Hepatocyte (in vitro differentiated cells): Measurements from ENCODE around the gene ANKRD40. TPM values are rescaled to one million over a fixed set of nuclear protein-coding genes. Genes with fewer than 3 reads are reported as not detected.
A peak's percentile ranks its signal among the peaks of the same experiment; 100 is the strongest.

Experiments
- DNase-seq: peaks from one replicate; pipeline ENCODE4 v3.0.0-alpha.2; 2016; ENCODE audit warnings: low spot score
- H2AFZ ChIP-seq: fragments of 200-600 bp; sonication (generic); 2 replicates; pipeline ENCODE4 v1.6.0; 2016; ENCODE audit warnings: antibody characterized with exemption, mild to moderate bottlenecking
- H3K27ac ChIP-seq: fragments of 200-600 bp; sonication (generic); 2 replicates; pipeline ENCODE4 v1.5.1; 2016; ENCODE audit warnings: mild to moderate bottlenecking
- H3K27me3 ChIP-seq: fragments of 200-600 bp; sonication (generic); 2 replicates; pipeline ENCODE4 v1.6.1; 2016
- H3K36me3 ChIP-seq: fragments of 200-600 bp; sonication (generic); replicated peaks from 2 replicates; pipeline ENCODE4 v1.5.1; 2016; ENCODE audit warnings: low read depth; ENCODE audit not compliant: insufficient read depth
- H3K4me1 ChIP-seq: fragments of 200-600 bp; sonication (generic); 2 replicates; pipeline ENCODE4 v1.5.1; 2016; ENCODE audit warnings: mild to moderate bottlenecking, moderate library complexity; ENCODE audit not compliant: insufficient read depth
- H3K4me2 ChIP-seq: fragments of 200-600 bp; sonication (generic); 2 replicates; pipeline ENCODE4 v1.6.0; 2016
- H3K4me3 ChIP-seq: fragments of 200-600 bp; sonication (generic); 2 replicates; pipeline ENCODE4 v1.5.1; 2016; ENCODE audit warnings: mild to moderate bottlenecking
- H3K79me2 ChIP-seq: fragments of 200-600 bp; sonication (generic); 2 replicates; pipeline ENCODE4 v1.6.0; 2017; ENCODE audit warnings: mild to moderate bottlenecking
- H3K9me2 ChIP-seq: fragments of 200-600 bp; sonication (generic); replicated peaks from 2 replicates; pipeline ENCODE4 v1.6.0; 2017; ENCODE audit warnings: mild to moderate bottlenecking; ENCODE audit not compliant: insufficient read depth
- H3K9me3 ChIP-seq: fragments of 200-600 bp; sonication (generic); 2 replicates; pipeline ENCODE4 v1.5.1; 2016; ENCODE audit warnings: low read depth, mild to moderate bottlenecking
- H4K20me1 ChIP-seq: fragments of 200-600 bp; sonication (generic); 2 replicates; pipeline ENCODE4 v1.6.0; 2016; ENCODE audit warnings: mild to moderate bottlenecking; ENCODE audit not compliant: insufficient read depth, poor library complexity, severe bottlenecking
- CTCF ChIP-seq: fragments of 200-600 bp; sonication (generic); IDR thresholded peaks from 2 replicates; pipeline ENCODE4 v1.5.1; 2016; ENCODE audit warnings: antibody characterized with exemption, mild to moderate bottlenecking; ENCODE audit not compliant: poor library complexity
- EZH2 ChIP-seq: fragments of 200-600 bp; sonication (generic); IDR thresholded peaks from 2 replicates; pipeline ENCODE4 v1.6.1; 2016; ENCODE audit warnings: antibody characterized with exemption, mild to moderate bottlenecking, borderline replicate concordance
- EZH2phosphoT487 ChIP-seq: fragments of 200-600 bp; sonication (generic); IDR thresholded peaks from one replicate; pipeline ENCODE4 v1.6.1; 2018; ENCODE audit warnings: antibody characterized with exemption, mild to moderate bottlenecking, low read depth, moderate library complexity; ENCODE audit not compliant: unreplicated experiment, severe bottlenecking
- WGBS: methylation state at CpG from one replicate; pipeline ENCODE4 v1.1.6; 2016; ENCODE audit warnings: low lambda C conversion rate; ENCODE audit errors: missing lambda C conversion rate; 5-methylcytosine and 5-hydroxymethylcytosine counted together
- polyA plus RNA-seq: library from polyadenylated mRNA; unstranded; fragments of >200 nt; fragmentation: Nextera tagmentation; extraction: Ambion mirVana; gene quantifications from 2 replicates; pipeline ENCODE4 v1.2.1, GENCODE V29; 2016
- total RNA-seq: library from RNA; depleted of rRNA; stranded (reverse); fragments of >200 nt; gene quantifications from 2 replicates; pipeline ENCODE4 v1.2.3, GENCODE V29; 2014

ANKRD40 gene
- total and polyA plus RNA-seq, 2 experiments from 2014 or later, result 10.3 to 28.1 TPM

DNA sequence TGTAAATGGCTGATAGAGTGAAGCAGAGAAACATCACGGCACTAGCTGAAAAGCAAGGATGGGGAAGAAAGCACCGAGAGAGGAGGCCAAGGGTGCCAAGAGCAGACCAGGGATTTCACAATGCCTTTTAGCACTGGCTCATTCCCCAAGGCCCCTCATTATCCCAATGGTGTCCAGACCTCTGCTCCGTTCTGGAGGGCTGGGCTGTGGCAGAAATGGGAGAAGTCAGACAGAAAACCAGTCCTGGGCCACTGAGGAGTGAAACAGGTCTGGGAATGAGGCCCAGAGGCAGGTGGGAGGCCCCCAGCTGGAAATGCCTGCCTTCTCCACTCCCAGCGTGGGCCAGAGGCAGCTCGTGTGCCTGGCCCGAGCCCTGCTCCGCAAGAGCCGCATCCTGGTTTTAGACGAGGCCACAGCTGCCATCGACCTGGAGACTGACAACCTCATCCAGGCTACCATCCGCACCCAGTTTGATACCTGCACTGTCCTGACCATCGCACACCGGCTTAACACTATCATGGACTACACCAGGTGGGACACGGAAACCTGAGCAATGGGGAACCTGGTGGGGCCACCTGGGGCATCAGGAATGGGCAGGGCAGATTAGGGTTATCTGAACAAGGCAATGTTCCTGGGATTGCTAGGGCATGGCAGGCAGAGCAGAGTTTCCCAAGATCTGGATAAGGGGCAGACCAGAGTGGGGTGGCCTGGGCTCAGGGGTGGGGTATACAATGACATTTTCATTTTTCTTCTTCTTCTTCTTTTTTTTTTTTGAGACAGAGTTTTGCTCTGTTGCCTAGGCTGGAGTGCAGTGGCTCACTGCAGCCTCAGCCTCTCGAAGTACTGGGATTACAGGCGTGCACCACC is 20.3 kb downstream of the ANKRD40 start:
- 71% methylated on average over 16 of the region's 16 CpGs for WGBS
- Histone ChIP-seq H3K4me2 (peak overlapping the region; percentile 50), H3K27me3 (no peaks in the 10 kb centered on the region), H3K79me2 (no peaks in the 10 kb centered on the region), H3K4me3 (no peak overlapping the region), H2AFZ (no peak overlapping the region), H3K9me2 (no peaks in the 10 kb centered on the region), H3K36me3 (no peaks in the 10 kb centered on the region), H3K4me1 (peaks cover 69% of the 10 kb centered on the region), H3K9me3 (no peaks in the 10 kb centered on the region), H4K20me1 (no peaks in the 10 kb centered on the region), H3K27ac (peak overlapping the region; percentile 99)
- TF ChIP-seq CTCF, result no peak
- no peak for TF ChIP-seq EZH2
- TF ChIP-seq EZH2phosphoT487, result no peak
- DNase-seq, result peak; percentile 54

DNA sequence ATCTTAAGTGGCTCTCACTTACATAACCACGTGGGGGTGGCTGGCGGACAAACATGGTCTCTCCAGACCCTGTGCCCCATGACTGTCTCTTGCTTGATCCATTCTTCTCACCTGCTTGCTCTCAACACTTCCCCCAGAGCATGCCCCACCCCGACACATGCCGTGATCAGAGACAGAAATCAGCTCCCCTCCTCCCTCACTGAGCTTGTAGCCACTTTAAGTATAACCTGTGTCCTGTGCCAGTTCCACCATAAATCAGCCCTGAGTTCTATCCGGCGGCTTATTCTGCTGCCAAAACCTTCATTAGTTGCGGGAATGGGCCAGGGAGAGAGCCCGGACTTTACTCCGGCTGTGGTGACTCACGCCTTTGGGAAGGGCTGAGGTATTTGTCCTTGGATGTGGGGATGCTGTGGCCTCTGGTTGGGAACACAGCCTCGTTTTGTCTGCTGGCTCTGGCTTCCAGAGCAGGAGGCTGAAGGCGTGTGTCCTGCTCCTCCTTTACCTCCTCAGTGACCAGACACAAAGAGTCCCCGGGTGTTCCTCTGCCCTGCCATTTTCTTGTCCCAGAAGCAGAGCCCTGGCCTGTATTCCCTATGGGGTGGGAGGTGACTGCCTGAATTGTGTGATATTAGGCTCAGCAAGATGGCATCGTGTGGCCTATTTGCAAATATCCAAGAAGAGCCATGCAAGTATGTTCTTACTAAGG is 21.1 kb downstream of the ANKRD40 start:
- Histone ChIP-seq H2AFZ (no peak overlapping the region), H3K36me3 (no peaks in the 10 kb centered on the region), H3K27me3 (no peaks in the 10 kb centered on the region), H3K9me2 (no peaks in the 10 kb centered on the region), H3K27ac (peak overlapping the region; percentile 99), H3K79me2 (no peaks in the 10 kb centered on the region), H3K4me3 (no peak overlapping the region), H3K4me2 (peak overlapping the region; percentile 62), H4K20me1 (no peaks in the 10 kb centered on the region), H3K4me1 (peaks cover 61% of the 10 kb centered on the region), H3K9me3 (no peaks in the 10 kb centered on the region)
- TF ChIP-seq EZH2phosphoT487 (no peak), CTCF (no peak), EZH2 (no peak)
- peak; percentile 87 for DNase-seq
- 31% methylated on average over 14 of the region's 14 CpGs for WGBS

DNA sequence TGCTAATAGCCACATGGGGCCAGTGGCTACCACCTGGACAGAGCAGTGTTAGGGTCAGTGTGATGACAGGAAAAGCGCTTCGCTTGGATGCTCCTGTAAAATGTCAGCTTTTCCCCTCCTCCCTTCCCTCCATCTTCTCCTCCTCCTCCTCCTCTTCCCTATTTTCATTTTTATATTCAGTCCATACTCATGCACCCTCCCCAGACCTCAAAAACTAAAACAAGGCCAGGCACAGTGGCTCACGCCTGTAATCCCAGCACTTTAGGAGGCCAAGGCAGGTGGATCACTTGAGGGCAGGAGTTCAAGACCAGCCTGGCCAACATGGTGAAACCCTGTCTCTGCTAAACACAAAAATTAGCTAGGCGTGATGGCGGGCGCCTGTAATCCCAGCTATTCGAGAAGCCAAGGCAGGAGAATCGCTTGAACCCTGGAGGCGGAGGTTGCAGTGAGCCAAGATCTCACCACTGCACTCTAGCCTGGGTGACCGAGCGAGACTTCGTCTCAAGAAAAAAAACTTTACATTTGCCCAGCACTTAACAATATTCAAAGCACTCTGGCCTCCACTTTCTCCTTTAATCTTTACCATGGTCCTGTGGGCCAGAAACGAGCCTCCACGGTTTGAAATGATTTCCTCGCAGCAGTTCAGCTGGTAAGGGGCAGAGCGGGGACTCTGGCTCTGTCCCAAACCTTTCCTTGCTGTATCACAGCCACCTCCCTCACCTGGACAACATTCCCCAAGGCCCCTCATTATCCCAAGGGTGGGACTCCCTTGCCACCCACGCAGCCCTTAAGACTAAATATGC is 21.8 kb downstream of the ANKRD40 start:
- peak overlapping the region; percentile 62 for H3K4me2 ChIP-seq
- no peak for TF ChIP-seq CTCF
- no peak for TF ChIP-seq EZH2phosphoT487
- TF ChIP-seq EZH2, result no peak
- no peak overlapping the region for H2AFZ ChIP-seq
- H3K27ac ChIP-seq, result peak overlapping the region; percentile 99
- 79% methylated on average over 17 of the region's 17 CpGs for WGBS
- no peak overlapping the region for H3K4me3 ChIP-seq
- H3K9me2 ChIP-seq, result no peaks in the 10 kb centered on the region
- DNase-seq, result no peak
- no peaks in the 10 kb centered on the region for H3K36me3 ChIP-seq
- H3K9me3 ChIP-seq, result no peaks in the 10 kb centered on the region
- no peaks in the 10 kb centered on the region for H3K27me3 ChIP-seq
- H4K20me1 ChIP-seq, result no peaks in the 10 kb centered on the region
- peaks cover 54% of the 10 kb centered on the region for H3K4me1 ChIP-seq
- H3K79me2 ChIP-seq, result no peaks in the 10 kb centered on the region
